MCF 10A (cell line): Measurements from ENCODE around the gene CD6. TPM values are rescaled to one million over a fixed set of nuclear protein-coding genes. Genes with fewer than 3 reads are reported as not detected.

Experiments
- BruUV-seq: library from RNA; stranded (reverse); fragments of 400-500 nt; replicated peaks from 2 replicates; lab custom pipeline; 2021; lab: Mats Ljungman, UMichigan
- CTCF ChIA-PET: fragments of 300-600 bp; sonication (Branson Sonifier 250); formaldehyde crosslinking; extraction: SDS; loops from one replicate; lab custom pipeline; 2021; ENCODE audit warnings: antibody characterized with exemption, inconsistent platforms; lab: Yijun Ruan, JAX
- POLR2A ChIA-PET: fragments of 300-600, 350-650 bp; sonication (Branson Sonifier 250); formaldehyde crosslinking; extraction: SDS; loops from one replicate; lab custom pipeline; 2020; ENCODE audit warnings: antibody characterized with exemption, inconsistent platforms; lab: Yijun Ruan, JAX
- DNase-seq: peaks from one replicate; pipeline ENCODE4 v3.0.0-alpha.2; 2018; ENCODE audit not compliant: unreplicated experiment
- H3K27ac Mint-ChIP-seq: one replicate; pipeline ENCODE4 v1.8.0; 2022; ENCODE audit warnings: mild to moderate bottlenecking, low read depth, mixed read lengths; ENCODE audit not compliant: unreplicated experiment
- H3K27me3 Mint-ChIP-seq: one replicate; pipeline ENCODE4 v1.8.0; 2022; ENCODE audit warnings: mixed read lengths; ENCODE audit not compliant: insufficient read depth, unreplicated experiment
- H3K36me3 Mint-ChIP-seq: one replicate; pipeline ENCODE4 v1.8.0; 2022; ENCODE audit warnings: mild to moderate bottlenecking, moderate library complexity, mixed read lengths; ENCODE audit not compliant: insufficient read depth, unreplicated experiment
- H3K4me1 Mint-ChIP-seq: one replicate; pipeline ENCODE4 v1.8.0; 2022; ENCODE audit warnings: mixed read lengths; ENCODE audit not compliant: insufficient read depth, unreplicated experiment
- H3K4me3 Mint-ChIP-seq: one replicate; pipeline ENCODE4 v1.8.0; 2022; ENCODE audit warnings: mild to moderate bottlenecking, moderate library complexity, mixed read lengths; ENCODE audit not compliant: unreplicated experiment
- H3K9me3 Mint-ChIP-seq: one replicate; pipeline ENCODE4 v1.8.0; 2022; ENCODE audit warnings: mixed read lengths; ENCODE audit not compliant: unreplicated experiment
- CTCF ChIP-seq: fragments of 200-600 bp; IDR thresholded peaks from one replicate; pipeline ENCODE4 v1.8.0; 2022; ENCODE audit warnings: antibody characterized with exemption, mild to moderate bottlenecking; ENCODE audit not compliant: unreplicated experiment
- intact Hi-C: fragments of 100-400 bp; cut with micrococcal nuclease; formaldehyde crosslinking; loops from 2 replicates; pipeline ENCODE4 v1.14.1; 2022
- total RNA-seq: library from RNA; stranded (reverse); gene quantifications from 2 replicates; pipeline ENCODE4 v1.2.3, GENCODE V29; 2022

Gene CD6
- total RNA-seq, 1 experiment from 2014 or later: not detected

GRCh38 chr11:61024938-61025820 lies 53.7 kb downstream of the CD6 start:
- intact Hi-C loops: no loop called here
- Mint-ChIP-seq H3K36me3 (no peaks in the 10 kb centered on the region), H3K27ac (no peak overlapping the region), H3K4me1 (peaks cover 7% of the 10 kb centered on the region), H3K9me3 (no peaks in the 10 kb centered on the region), H3K27me3 (peaks cover 45% of the 10 kb centered on the region), H3K4me3 (no peak overlapping the region)
- no peak for TF ChIP-seq CTCF
- CTCF ChIA-PET: interaction anchor here (0.7 kb wide), 1 partner anchor 34 kb away, joined by 4 read pairs; no protein-coding TSS in a partner anchor
- BruUV-seq: no TSS peak
- DNase-seq: no peak
- POLR2A ChIA-PET: no interaction called here

- Mint-ChIP-seq H3K4me3 (no peak overlapping the region), H3K9me3 (no peaks in the 10 kb centered on the region), H3K4me1 (peaks cover 7% of the 10 kb centered on the region), H3K27me3 (peaks cover 39% of the 10 kb centered on the region), H3K36me3 (no peaks in the 10 kb centered on the region), H3K27ac (no peak overlapping the region)
- intact Hi-C loops: no loop called here
- no peak for TF ChIP-seq CTCF
- POLR2A ChIA-PET: no interaction called here
- CTCF ChIA-PET: no interaction called here
- no peak for DNase-seq
- no TSS peak for BruUV-seq
Measured at GRCh38 chr11:61025821-61026120, 54.3 kb downstream of the CD6 start.

GRCh38 chr11:61026121-61027031 lies 54.9 kb downstream of the CD6 start:
- Mint-ChIP-seq H3K4me3 (no peak overlapping the region), H3K9me3 (no peaks in the 10 kb centered on the region), H3K27me3 (peaks cover 34% of the 10 kb centered on the region), H3K36me3 (no peaks in the 10 kb centered on the region), H3K27ac (no peak overlapping the region), H3K4me1 (peaks cover 7% of the 10 kb centered on the region)
- ChIA-PET POLR2A (no interaction called here), CTCF (no interaction called here)
- intact Hi-C loops: no loop called here
- no peak for TF ChIP-seq CTCF
- DNase-seq: no peak
- BruUV-seq: no TSS peak
